ENCODE measurements around the gene BCAM. TPM values are rescaled to one million over a fixed set of nuclear protein-coding genes. Genes with fewer than 3 reads are reported as not detected.

BCAM gene
- total and polyA plus RNA-seq, 10 of the 15 experiments (the other 5 are each of a cell fraction or from before 2014, with no cell fraction given): 0.10 to 0.64 TPM; not detected in 8

GRCh38 chr19:44789943-44790483 is 18.9 kb upstream of the BCAM start:
- H3K4me1 ChIP-seq (ENCODE audit: control insufficient read depth, insufficient read depth, low read length): peaks cover 4% of the 10 kb centered on the region
- H3K4me3 ChIP-seq: no peak overlapping the region
- H3K4me2 ChIP-seq (ENCODE audit: control insufficient read depth, insufficient read depth): no peak overlapping the region
- no peak overlapping the region for H2AFZ ChIP-seq (ENCODE audit: control insufficient read depth, low read depth, low read length)
- BruUV-seq (replicated peaks): no TSS peak
- H3K9me3 ChIP-seq (replicated peaks; ENCODE audit: control insufficient read depth, insufficient read depth, low read length): no peaks in the 10 kb centered on the region
- CTCF ChIA-PET: interaction anchor here (0.6 to 1.2 kb wide), 3 partner anchors 53 to 127 kb away, joined by 3 read pairs; no protein-coding TSS in a partner anchor
- H3K9ac ChIP-seq (ENCODE audit: control insufficient read depth, insufficient read depth, low read length): no peak overlapping the region
- DNase-seq (ENCODE audit: low read depth, low spot score) (no peak), FAIRE-seq (no peak), ATAC-seq (no peak)
- H3K27ac ChIP-seq (ENCODE audit: control insufficient read depth, insufficient read depth): no peak overlapping the region
- no peaks in the 10 kb centered on the region for H3K27me3 ChIP-seq (replicated peaks in 1 of 2; ENCODE audit: control insufficient read depth in 2 of 2, insufficient read depth in 2 of 2, low read length in 1 of 2)
- in situ Hi-C loops (cut with MboI) (no loop called here), intact Hi-C loops (cut with micrococcal nuclease; ENCODE audit: unreplicated experiment) (no loop called here)
- TF ChIP-seq PAX5 (IDR thresholded peaks at IDR 0.05; ENCODE audit: borderline replicate concordance, low read depth, low read length) (no peak), CREM (IDR thresholded peaks at IDR 0.05; ENCODE audit: low read depth) (no peak), SP1 (IDR thresholded peaks at IDR 0.05; ENCODE audit: low read depth, low read length) (no peak), NRF1 (conservative IDR thresholded peaks at IDR 0.05; ENCODE audit: low read depth, low read length) (no peak), POLR2AphosphoS5 (IDR thresholded peaks at IDR 0.05; ENCODE audit: low read length) (no peak), NR2C1 (IDR thresholded peaks at IDR 0.05) (no peak), POLR2A (IDR thresholded peaks at IDR 0.05; ENCODE audit: low read depth, low read length) (no peak), BRCA1 (IDR thresholded peaks at IDR 0.05; ENCODE audit: low read depth, low read length) (no peak), BACH1 (IDR thresholded peaks at IDR 0.05; ENCODE audit: borderline replicate concordance) (no peak), USF2 (IDR thresholded peaks at IDR 0.05; ENCODE audit: borderline replicate concordance, low read depth, low read length) (no peak), ZNF384 (IDR thresholded peaks at IDR 0.05; ENCODE audit: borderline replicate concordance, low read depth, low read length) (no peak), TCF7 (IDR thresholded peaks at IDR 0.05; ENCODE audit: borderline replicate concordance) (no peak)
- TF ChIP-seq, protein P1, sequence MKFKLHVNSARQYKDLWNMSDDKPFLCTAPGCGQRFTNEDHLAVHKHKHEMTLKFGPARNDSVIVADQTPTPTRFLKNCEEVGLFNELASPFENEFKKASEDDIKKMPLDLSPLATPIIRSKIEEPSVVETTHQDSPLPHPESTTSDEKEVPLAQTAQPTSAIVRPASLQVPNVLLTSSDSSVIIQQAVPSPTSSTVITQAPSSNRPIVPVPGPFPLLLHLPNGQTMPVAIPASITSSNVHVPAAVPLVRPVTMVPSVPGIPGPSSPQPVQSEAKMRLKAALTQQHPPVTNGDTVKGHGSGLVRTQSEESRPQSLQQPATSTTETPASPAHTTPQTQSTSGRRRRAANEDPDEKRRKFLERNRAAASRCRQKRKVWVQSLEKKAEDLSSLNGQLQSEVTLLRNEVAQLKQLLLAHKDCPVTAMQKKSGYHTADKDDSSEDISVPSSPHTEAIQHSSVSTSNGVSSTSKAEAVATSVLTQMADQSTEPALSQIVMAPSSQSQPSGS (IDR thresholded peaks at IDR 0.05; ENCODE audit: low read length): no peak
- TF ChIP-seq, protein P2, sequence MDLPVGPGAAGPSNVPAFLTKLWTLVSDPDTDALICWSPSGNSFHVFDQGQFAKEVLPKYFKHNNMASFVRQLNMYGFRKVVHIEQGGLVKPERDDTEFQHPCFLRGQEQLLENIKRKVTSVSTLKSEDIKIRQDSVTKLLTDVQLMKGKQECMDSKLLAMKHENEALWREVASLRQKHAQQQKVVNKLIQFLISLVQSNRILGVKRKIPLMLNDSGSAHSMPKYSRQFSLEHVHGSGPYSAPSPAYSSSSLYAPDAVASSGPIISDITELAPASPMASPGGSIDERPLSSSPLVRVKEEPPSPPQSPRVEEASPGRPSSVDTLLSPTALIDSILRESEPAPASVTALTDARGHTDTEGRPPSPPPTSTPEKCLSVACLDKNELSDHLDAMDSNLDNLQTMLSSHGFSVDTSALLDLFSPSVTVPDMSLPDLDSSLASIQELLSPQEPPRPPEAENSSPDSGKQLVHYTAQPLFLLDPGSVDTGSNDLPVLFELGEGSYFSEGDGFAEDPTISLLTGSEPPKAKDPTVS (IDR thresholded peaks at IDR 0.05; ENCODE audit: low read depth, low read length): no peak
- POLR2A ChIA-PET: interaction anchor here (0.6 kb wide), 2 partner anchors 64 to 108 kb away, joined by 3 read pairs; no protein-coding TSS in a partner anchor
- 38% methylated on average over 13 of the region's 13 CpGs for WGBS (ENCODE audit: insufficient coverage, insufficient replicate concordance, low lambda C conversion rate, missing lambda C conversion rate)
- RAD21 ChIA-PET (ENCODE audit: unreplicated experiment): no interaction called here
- no peaks in the 10 kb centered on the region for H3K79me2 ChIP-seq (ENCODE audit: control insufficient read depth, insufficient read depth, low read length)
- no peaks in the 10 kb centered on the region for H3K36me3 ChIP-seq (ENCODE audit: control insufficient read depth in 2 of 2, insufficient read depth in 2 of 2, low read length in 1 of 2)
- no peaks in the 10 kb centered on the region for H4K20me1 ChIP-seq (ENCODE audit: control insufficient read depth, insufficient read depth)
- SMC1A ChIA-PET (ENCODE audit: uncharacterized antibody, unreplicated experiment): interaction anchor here (1.0 to 1.1 kb wide), 2 partner anchors 19 to 66 kb away, joined by 3 to 5 read pairs; no protein-coding TSS in a partner anchor
